Measurements from ENCODE around the gene PAQR8. TPM values are rescaled to one million over a fixed set of nuclear protein-coding genes. Genes with fewer than 3 reads are reported as not detected.

PAQR8 gene
- total RNA-seq, 1 donor from 2014 or later: 1.5 TPM

DNA sequence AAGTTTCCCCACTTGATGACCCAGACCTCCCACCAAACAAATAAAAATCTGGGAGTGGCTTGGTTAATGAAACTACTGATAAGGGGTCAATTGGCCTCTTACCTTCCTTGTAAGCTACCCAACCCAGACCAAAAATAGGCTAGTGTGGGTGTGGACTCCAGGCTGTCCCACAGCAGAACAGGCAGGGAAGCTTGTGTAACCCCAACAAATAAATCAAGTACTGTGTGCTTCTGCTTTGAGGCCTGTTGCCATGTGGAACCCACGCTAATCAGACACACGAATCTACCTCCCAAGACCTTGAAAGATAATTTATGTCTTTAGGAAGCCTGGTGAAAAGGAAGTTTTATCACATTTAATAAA, 33.7 kb upstream of the PAQR8 start:
- no peaks in the 10 kb centered on the region for H3K79me2 ChIP-seq (ENCODE audit: insufficient read depth, low read length)
- DNase-seq (ENCODE audit: low read depth) (no peak), FAIRE-seq (no peak)
- peaks cover 5% of the 10 kb centered on the region for H3K4me1 Mint-ChIP-seq (ENCODE audit: low read depth, unreplicated experiment)
- H3K9me3 Mint-ChIP-seq (ENCODE audit: unreplicated experiment): no peaks in the 10 kb centered on the region
- H3K9me3 ChIP-seq (ENCODE audit: insufficient read depth, low read depth, low read length): no peaks in the 10 kb centered on the region
- no peaks in the 10 kb centered on the region for H4K20me1 ChIP-seq (ENCODE audit: insufficient read depth, low read length)
- no peaks in the 10 kb centered on the region for H3K4me1 ChIP-seq (ENCODE audit: insufficient read depth, low read length)
- no peaks in the 10 kb centered on the region for H3K36me3 ChIP-seq (ENCODE audit: insufficient read depth, low read length)
- no peak overlapping the region for H3K9ac ChIP-seq (ENCODE audit: low read length)
- no peak overlapping the region for H2AFZ ChIP-seq (ENCODE audit: low read depth, low read length)
- TF ChIP-seq, protein P1, sequence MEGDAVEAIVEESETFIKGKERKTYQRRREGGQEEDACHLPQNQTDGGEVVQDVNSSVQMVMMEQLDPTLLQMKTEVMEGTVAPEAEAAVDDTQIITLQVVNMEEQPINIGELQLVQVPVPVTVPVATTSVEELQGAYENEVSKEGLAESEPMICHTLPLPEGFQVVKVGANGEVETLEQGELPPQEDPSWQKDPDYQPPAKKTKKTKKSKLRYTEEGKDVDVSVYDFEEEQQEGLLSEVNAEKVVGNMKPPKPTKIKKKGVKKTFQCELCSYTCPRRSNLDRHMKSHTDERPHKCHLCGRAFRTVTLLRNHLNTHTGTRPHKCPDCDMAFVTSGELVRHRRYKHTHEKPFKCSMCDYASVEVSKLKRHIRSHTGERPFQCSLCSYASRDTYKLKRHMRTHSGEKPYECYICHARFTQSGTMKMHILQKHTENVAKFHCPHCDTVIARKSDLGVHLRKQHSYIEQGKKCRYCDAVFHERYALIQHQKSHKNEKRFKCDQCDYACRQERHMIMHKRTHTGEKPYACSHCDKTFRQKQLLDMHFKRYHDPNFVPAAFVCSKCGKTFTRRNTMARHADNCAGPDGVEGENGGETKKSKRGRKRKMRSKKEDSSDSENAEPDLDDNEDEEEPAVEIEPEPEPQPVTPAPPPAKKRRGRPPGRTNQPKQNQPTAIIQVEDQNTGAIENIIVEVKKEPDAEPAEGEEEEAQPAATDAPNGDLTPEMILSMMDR (IDR thresholded peaks at IDR 0.05; ENCODE audit: insufficient read depth, low read depth, low read length): no peak
- TF ChIP-seq EZH2 (IDR thresholded peaks at IDR 0.05; ENCODE audit: insufficient read depth, low read length): no peak
- no peaks in the 10 kb centered on the region for H3K36me3 Mint-ChIP-seq (ENCODE audit: low read depth, unreplicated experiment)
- no peak overlapping the region for H3K27ac Mint-ChIP-seq (ENCODE audit: unreplicated experiment)
- no peaks in the 10 kb centered on the region for H3K27me3 ChIP-seq (ENCODE audit: insufficient read depth, low read length)
- no peak overlapping the region for H3K4me3 ChIP-seq (ENCODE audit: insufficient read depth, low read depth, low read length)
- no peak overlapping the region for H3K4me3 Mint-ChIP-seq (ENCODE audit: unreplicated experiment)
- H3K4me2 ChIP-seq (ENCODE audit: low read length): no peak overlapping the region
- H3K27me3 Mint-ChIP-seq (ENCODE audit: low read depth, unreplicated experiment): peaks cover 10% of the 10 kb centered on the region
- no peak overlapping the region for H3K27ac ChIP-seq (ENCODE audit: low read depth, low read length)

- H3K9ac ChIP-seq (ENCODE audit: low read length): no peak overlapping the region
- DNase-seq (ENCODE audit: low read depth) (no peak), FAIRE-seq (no peak)
- Mint-ChIP-seq H3K27me3 (ENCODE audit: low read depth, unreplicated experiment) (peaks cover 10% of the 10 kb centered on the region), H3K36me3 (ENCODE audit: low read depth, unreplicated experiment) (no peaks in the 10 kb centered on the region), H3K4me1 (ENCODE audit: low read depth, unreplicated experiment) (peaks cover 7% of the 10 kb centered on the region), H3K9me3 (ENCODE audit: unreplicated experiment) (no peaks in the 10 kb centered on the region), H3K4me3 (ENCODE audit: unreplicated experiment) (no peak overlapping the region), H3K27ac (ENCODE audit: unreplicated experiment) (no peak overlapping the region)
- H3K27ac ChIP-seq (ENCODE audit: low read depth, low read length): no peak overlapping the region
- H2AFZ ChIP-seq (ENCODE audit: low read depth, low read length): no peak overlapping the region
- H4K20me1 ChIP-seq (ENCODE audit: insufficient read depth, low read length): no peaks in the 10 kb centered on the region
- H3K4me1 ChIP-seq (ENCODE audit: insufficient read depth, low read length): no peaks in the 10 kb centered on the region
- H3K27me3 ChIP-seq (ENCODE audit: insufficient read depth, low read length): no peaks in the 10 kb centered on the region
- H3K36me3 ChIP-seq (ENCODE audit: insufficient read depth, low read length): no peaks in the 10 kb centered on the region
- no peak for TF ChIP-seq EZH2 (IDR thresholded peaks at IDR 0.05; ENCODE audit: insufficient read depth, low read length)
- TF ChIP-seq, protein P1 (IDR thresholded peaks at IDR 0.05; ENCODE audit: insufficient read depth, low read depth, low read length): no peak
- no peak overlapping the region for H3K4me2 ChIP-seq (ENCODE audit: low read length)
- no peaks in the 10 kb centered on the region for H3K79me2 ChIP-seq (ENCODE audit: insufficient read depth, low read length)
- no peaks in the 10 kb centered on the region for H3K9me3 ChIP-seq (ENCODE audit: insufficient read depth, low read depth, low read length)
- H3K4me3 ChIP-seq (ENCODE audit: insufficient read depth, low read depth, low read length): no peak overlapping the region
These were observed 33.2 kb upstream of the PAQR8 start for GRCh38 chr6:52328729-52329128.

DNA sequence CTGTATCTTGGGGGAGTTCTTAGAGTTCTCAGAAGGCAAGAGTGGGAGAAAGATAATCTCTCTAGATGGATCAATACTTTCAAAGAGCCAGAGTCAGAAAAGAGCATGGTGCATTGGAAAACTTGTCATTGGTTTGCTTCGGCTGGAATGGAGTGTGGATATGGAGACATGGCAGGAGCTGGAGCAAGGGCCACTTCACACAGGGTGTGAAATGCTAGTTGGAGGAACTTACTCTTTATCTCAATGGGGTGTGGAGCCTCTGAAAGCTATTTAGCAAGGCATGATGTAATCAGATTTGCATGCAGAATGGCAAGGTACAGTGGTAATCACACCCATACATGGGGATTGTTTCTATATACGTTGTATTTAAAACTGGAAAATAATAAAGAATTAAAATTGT, 31.5 kb upstream of the PAQR8 start:
- no peak for FAIRE-seq
- H3K4me3 Mint-ChIP-seq (ENCODE audit: unreplicated experiment): no peak overlapping the region

More for the DNA sequence above, 31.5 kb upstream of the PAQR8 start:
- Histone ChIP-seq H4K20me1 (ENCODE audit: insufficient read depth, low read length) (no peaks in the 10 kb centered on the region), H2AFZ (ENCODE audit: low read depth, low read length) (no peak overlapping the region), H3K4me2 (ENCODE audit: low read length) (no peak overlapping the region), H3K27ac (ENCODE audit: low read depth, low read length) (no peak overlapping the region), H3K4me1 (ENCODE audit: insufficient read depth, low read length) (no peaks in the 10 kb centered on the region), H3K27me3 (ENCODE audit: insufficient read depth, low read length) (no peaks in the 10 kb centered on the region), H3K79me2 (ENCODE audit: insufficient read depth, low read length) (no peaks in the 10 kb centered on the region), H3K9me3 (ENCODE audit: insufficient read depth, low read depth, low read length) (no peaks in the 10 kb centered on the region), H3K36me3 (ENCODE audit: insufficient read depth, low read length) (no peaks in the 10 kb centered on the region), H3K4me3 (ENCODE audit: insufficient read depth, low read depth, low read length) (no peak overlapping the region), H3K9ac (ENCODE audit: low read length) (no peak overlapping the region)
- no peak for TF ChIP-seq EZH2 (IDR thresholded peaks at IDR 0.05; ENCODE audit: insufficient read depth, low read length)
- TF ChIP-seq, protein P1 (IDR thresholded peaks at IDR 0.05; ENCODE audit: insufficient read depth, low read depth, low read length): no peak
- H3K36me3 Mint-ChIP-seq (ENCODE audit: low read depth, unreplicated experiment): no peaks in the 10 kb centered on the region
- H3K27ac Mint-ChIP-seq (ENCODE audit: unreplicated experiment): no peak overlapping the region
- H3K9me3 Mint-ChIP-seq (ENCODE audit: unreplicated experiment): no peaks in the 10 kb centered on the region
- DNase-seq (ENCODE audit: low read depth): no peak
- H3K4me1 Mint-ChIP-seq (ENCODE audit: low read depth, unreplicated experiment): peaks cover 10% of the 10 kb centered on the region
- peaks cover 8% of the 10 kb centered on the region for H3K27me3 Mint-ChIP-seq (ENCODE audit: low read depth, unreplicated experiment)
